ENCODE measurements around the gene ALDH3A2. TPM values are rescaled to one million over a fixed set of nuclear protein-coding genes. Genes with fewer than 3 reads are reported as not detected.

ALDH3A2 gene
- total and polyA plus RNA-seq, 12 donors, result 20.6 to 104 (median 66.1) TPM

- ATAC-seq, result no peak
- DNase-seq, result no peak
- peaks cover 0 to 17% (median 6%) of the 10 kb centered on the region in 9 donors for H3K4me1 ChIP-seq
- no peak overlapping the region for H3K4me3 ChIP-seq
- intact Hi-C loops (cut with DNase I), result no loop called here
- H3K9me3 ChIP-seq, result no peaks in the 10 kb centered on the region
- WGBS, 2 donors, result 94 to 95% methylated on average over 23 of the region's 23 CpGs
- H3K27me3 ChIP-seq, result no peaks in the 10 kb centered on the region
- no peaks in the 10 kb centered on the region for H3K36me3 ChIP-seq
- no peak overlapping the region for H3K27ac ChIP-seq
- no peak for TF ChIP-seq CTCF (IDR thresholded peaks at IDR 0.05)
Observed at GRCh38 chr17:19719355-19720209, 71.0 kb downstream of the ALDH3A2 start.

- no peak for ATAC-seq
- Histone ChIP-seq H3K4me3 (no peak overlapping the region), H3K4me1 (peaks cover 0 to 21% (median 6%) of the 10 kb centered on the region in 9 donors), H3K27me3 (no peaks in the 10 kb centered on the region), H3K27ac (no peak overlapping the region), H3K36me3 (no peaks in the 10 kb centered on the region), H3K9me3 (no peaks in the 10 kb centered on the region)
- no peak for TF ChIP-seq CTCF (IDR thresholded peaks at IDR 0.05)
- no peak for DNase-seq
- intact Hi-C loops (cut with DNase I), result no loop called here
- 84 to 89% methylated on average over 5 of the region's 5 CpGs for WGBS, 2 donors
Observed at GRCh38 chr17:19720210-19720475, 71.6 kb downstream of the ALDH3A2 start.

DNA sequence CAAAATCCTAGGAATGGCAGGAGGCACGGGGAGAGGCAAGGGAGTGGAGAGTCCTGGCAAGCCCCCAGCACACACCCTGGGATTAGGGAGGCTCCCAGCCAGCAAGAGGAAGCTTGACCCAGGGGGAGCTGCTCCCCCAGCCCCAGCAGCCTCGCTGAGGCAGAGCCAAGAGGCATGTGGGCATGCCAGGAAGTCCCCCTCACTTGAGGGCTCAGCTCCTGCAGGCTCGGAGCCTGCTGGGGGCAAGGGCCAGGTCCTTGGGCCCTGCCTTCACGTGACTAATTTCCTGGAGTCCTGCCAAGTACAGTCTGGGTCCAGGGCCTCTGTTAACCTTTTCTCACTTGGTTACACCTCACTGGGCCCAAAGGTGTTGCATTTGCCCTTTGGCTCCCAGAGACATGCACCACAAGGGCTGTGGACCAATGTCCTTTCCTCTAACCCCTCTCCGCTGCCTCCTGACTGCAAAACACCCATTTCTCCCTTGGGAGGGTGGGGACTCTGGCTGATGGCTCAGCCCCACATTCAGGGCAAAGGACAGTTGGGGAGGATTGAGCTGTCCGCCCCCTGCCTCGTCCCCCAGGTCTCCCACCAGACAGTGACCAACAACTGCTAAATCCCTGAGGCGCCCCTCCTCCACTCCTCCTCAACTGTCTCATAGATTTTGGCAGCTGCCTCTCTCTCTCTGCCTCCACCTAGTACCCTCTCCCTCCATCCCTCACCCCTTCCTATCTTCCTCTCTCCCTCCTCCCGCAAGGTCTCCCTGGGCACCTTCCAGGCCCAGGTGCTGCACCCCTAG lies 72.3 kb downstream of the ALDH3A2 start:
- intact Hi-C loops (cut with DNase I), result no loop called here
- no peak for TF ChIP-seq CTCF (IDR thresholded peaks at IDR 0.05)
- ATAC-seq, result no peak
- H3K27ac ChIP-seq, result no peak overlapping the region
- H3K36me3 ChIP-seq, result no peaks in the 10 kb centered on the region
- no peak overlapping the region for H3K4me3 ChIP-seq
- no peaks in the 10 kb centered on the region for H3K27me3 ChIP-seq
- peaks cover 0 to 23% (median 6%) of the 10 kb centered on the region in 9 donors for H3K4me1 ChIP-seq
- no peaks in the 10 kb centered on the region for H3K9me3 ChIP-seq
- no peak for DNase-seq
- WGBS, 2 donors, result 56 to 57% methylated on average over 9 of the region's 9 CpGs

DNA sequence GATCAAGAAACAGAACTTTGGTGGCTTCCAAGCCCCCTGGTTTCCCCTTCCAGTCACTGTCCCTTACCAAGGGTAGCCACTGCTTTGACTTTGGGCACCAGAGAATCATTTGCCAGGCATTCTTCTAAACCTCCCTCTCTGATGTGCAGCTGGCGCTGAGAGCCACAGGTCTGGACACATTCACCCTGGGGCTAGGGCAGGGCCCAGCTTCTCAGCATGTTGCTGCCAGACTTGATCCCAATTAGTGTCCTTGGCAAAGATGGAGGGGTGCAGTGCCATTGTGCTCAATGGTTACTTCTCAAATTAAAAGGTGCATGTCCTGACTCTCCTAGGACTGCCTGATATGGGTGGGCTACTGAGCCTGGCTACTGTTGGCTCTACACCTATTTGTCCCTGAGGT lies 75.4 kb downstream of the ALDH3A2 start:
- Histone ChIP-seq H3K4me1 (peaks cover 11 to 52% (median 29%) of the 10 kb centered on the region in 9 donors), H3K27me3 (no peaks in the 10 kb centered on the region), H3K9me3 (no peaks in the 10 kb centered on the region), H3K36me3 (no peaks in the 10 kb centered on the region), H3K27ac (peak overlapping the region in 1 of 10 donors; percentile 81), H3K4me3 (no peak overlapping the region)
- WGBS, 2 donors, result 100% methylated on average over 1 of the region's 1 CpG
- TF ChIP-seq CTCF (IDR thresholded peaks at IDR 0.05), result no peak
- no peak for ATAC-seq
- DNase-seq, result no peak
- intact Hi-C loops (cut with DNase I), result no loop called here

Measured in heart right ventricle (tissue), 16 donors.